Right cardiac atrium (tissue), 5 donors: ENCODE measurements around the gene SCML1. TPM values are rescaled to one million over a fixed set of nuclear protein-coding genes. Genes with fewer than 3 reads are reported as not detected.

Source experiments
- ATAC-seq, 2 donors: fragments of 200-7000 bp; cut with Tn5 transposase; one replicate each; pipeline versions ENCODE4 v1.8.0 to v1.9.1; 2020; ENCODE audit warnings: moderate library complexity in 2 of 2, mild to moderate bottlenecking in 1 of 2
- DNase-seq, 3 donors: peaks; one replicate each; pipeline ENCODE4 v3.0.0-alpha.2; 2020
- H3K27ac ChIP-seq: one replicate; pipeline ENCODE4 v1.5.1; 2013; ENCODE audit warnings: mild to moderate bottlenecking, low read length, control low read depth, moderate library complexity
- H3K27me3 ChIP-seq: one replicate; pipeline ENCODE4 v1.6.1; 2013; ENCODE audit not compliant: control insufficient read depth, insufficient read depth
- H3K4me1 ChIP-seq: one replicate; pipeline ENCODE4 v1.6.1; 2013; ENCODE audit warnings: low read length; ENCODE audit not compliant: control insufficient read depth, insufficient read depth
- H3K4me3 ChIP-seq: one replicate; pipeline ENCODE4 v1.5.1; 2013; ENCODE audit warnings: low read length, control low read depth
- H3K9me3 ChIP-seq: one replicate; pipeline ENCODE4 v1.6.1; 2013; ENCODE audit warnings: low read length; ENCODE audit not compliant: control insufficient read depth
- WGBS: extraction: QIAGEN DNeasy Blood & Tissue Kit; methylation state at CpG from one replicate; pipeline ENCODE4 v1.1.7; 2013; 5-methylcytosine and 5-hydroxymethylcytosine counted together
- intact Hi-C, 4 donors: fragments of 100-400 bp; cut with DNase I; formaldehyde crosslinking; loops; one replicate each; pipeline versions ENCODE4 v1.11.0 to v1.14.0; 2022 to 2023
- polyA plus RNA-seq: library from polyadenylated mRNA; stranded (reverse); fragments of 200-250 nt; gene quantifications from one replicate; pipeline ENCODE4 v1.2.3, GENCODE V29; 2013
- total RNA-seq, 4 donors: library from RNA; stranded (reverse); fragmentation: NEBNext Ultra II Directional; extraction: Animal tissue kit (Norgen Biotek cat#: 25700); gene quantifications; one replicate each; pipeline ENCODE4 v1.2.1, GENCODE V29; 2021
- donor health status: healthy with polysubstance abuse.
- donor health status: DM: no; HTN: yes; CAD: no.
- donor health status: DM: no; HTN: no; CAD: no.
- donor health status: DM: no; HTN: yes; CAD: no; lungs with severe emphysema.
- donor health status: DM: yes; HTN: yes; CAD: no.

The SCML1 gene
- total and polyA plus RNA-seq, 5 donors = 6.6 to 9.1 (median 7.4) TPM

DNA sequence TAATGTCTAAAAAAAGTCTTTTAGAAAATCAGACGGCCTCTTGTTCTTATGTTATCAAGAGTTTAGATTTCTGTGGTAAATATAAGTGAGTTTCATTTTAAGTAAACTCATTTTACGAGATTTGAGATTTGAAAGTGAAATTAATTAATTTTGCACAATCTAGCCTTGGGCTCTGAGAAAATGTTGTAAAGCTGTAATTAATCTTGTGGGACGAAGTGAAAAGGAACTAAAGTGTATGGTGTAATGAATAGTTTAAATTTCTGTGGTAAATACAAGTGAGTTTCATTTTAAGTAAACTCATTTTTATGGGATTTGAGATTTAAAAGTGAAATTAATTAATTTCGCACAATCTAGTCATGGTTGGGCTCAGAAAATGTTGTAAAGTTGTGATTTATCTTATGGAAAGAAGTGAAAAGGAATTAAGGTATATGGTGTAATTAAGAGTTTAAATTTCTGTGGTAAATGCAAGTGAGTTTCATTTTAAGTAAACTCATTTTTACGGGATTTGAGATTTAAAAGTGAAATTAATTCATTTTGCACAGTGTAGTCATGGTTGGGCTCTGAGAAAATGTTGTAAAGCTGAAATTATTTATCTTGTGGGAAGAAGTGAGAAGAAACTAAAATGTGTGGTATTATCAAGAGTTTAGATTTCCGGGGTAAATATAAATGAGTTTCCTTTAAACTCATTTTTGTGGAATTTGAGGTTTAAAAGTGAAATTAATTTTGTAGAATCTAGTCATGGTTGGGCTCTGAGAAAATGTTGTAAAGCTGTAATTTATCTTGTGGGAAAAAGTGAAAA lies 1.6 kb downstream of the SCML1 start:
- Histone ChIP-seq H3K27me3 (no peaks in the 10 kb centered on the region), H3K9me3 (no peaks in the 10 kb centered on the region), H3K27ac (no peak overlapping the region), H3K4me1 (no peaks in the 10 kb centered on the region), H3K4me3 (peak overlapping the region; percentile 87)
- ATAC-seq (no peak), DNase-seq (no peak)
- WGBS = 46% methylated on average over 6 of the region's 6 CpGs
- intact Hi-C loops = no loop called here

DNA sequence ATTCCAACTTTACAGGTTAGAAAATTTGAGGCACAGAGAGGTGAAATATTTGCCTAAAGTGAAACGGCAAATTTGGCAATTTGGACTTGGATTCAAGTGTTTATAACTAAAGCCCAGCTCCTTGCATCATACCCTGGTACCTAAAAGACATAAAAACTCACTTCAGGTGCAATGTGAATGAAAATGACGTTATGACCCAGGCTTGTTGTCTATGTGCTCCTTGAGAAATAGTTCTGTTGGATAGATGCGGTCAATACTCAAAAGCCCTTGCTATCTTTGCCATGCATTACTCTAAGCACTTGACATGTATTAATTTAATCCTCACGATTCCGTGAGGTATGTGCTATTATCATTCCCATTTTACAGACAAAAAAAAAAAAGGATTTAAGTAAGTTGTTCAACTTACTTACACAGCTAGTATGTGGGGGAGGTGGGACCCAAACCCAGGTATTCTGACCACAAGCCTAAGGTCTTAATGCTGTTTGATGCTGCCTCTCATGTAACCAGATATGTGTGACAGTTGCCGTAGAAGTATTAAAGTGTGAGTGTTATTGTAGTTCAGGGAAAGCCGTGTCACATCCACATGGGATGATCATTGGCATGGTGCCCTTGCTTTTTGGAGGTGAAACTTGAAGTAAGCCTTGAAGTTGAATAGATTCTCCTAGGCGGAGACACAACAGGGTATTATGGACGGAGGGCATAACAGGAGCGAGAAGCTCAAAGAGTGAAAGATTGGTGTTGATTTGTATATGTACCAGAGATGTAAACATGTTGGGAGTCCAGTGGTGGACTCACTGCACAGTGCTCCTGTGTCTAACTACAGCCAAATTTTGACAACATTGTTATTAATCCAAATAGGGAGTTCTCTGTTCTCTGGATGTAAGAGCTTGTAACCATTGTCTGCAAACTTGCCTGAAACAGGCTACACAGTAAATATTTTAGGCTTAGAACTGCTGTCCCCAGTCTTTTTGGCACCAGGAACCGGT lies 3.1 kb downstream of the SCML1 start:
- no peak overlapping the region for H3K4me3 ChIP-seq
- DNase-seq (no peak), ATAC-seq (no peak)
- no peaks in the 10 kb centered on the region for H3K27me3 ChIP-seq
- no peaks in the 10 kb centered on the region for H3K4me1 ChIP-seq
- WGBS = 84% methylated on average over 11 of the region's 11 CpGs
- no peaks in the 10 kb centered on the region for H3K9me3 ChIP-seq
- intact Hi-C loops = no loop called here
- H3K27ac ChIP-seq = no peak overlapping the region

DNA sequence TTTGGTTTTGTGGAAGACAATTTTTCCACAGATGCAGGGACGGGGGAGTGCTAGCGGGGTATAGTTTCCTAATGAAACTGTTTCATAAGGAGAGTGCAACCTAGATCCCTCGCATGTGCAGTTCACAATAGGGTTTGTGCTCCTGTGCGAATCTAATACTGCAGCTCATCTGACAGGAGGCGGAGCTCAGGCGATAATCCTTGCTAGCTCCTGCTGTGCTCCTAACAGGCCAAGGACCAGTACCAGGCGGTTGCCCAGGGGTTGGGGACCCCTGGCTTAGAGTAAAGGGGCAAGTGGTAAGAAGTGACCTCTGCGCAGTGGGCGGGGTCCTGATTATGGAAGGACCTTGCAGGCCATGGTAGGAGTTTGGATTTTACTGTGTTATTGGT lies 3.8 kb downstream of the SCML1 start:
- DNase-seq = no peak
- H3K4me3 ChIP-seq = no peak overlapping the region
- no peak overlapping the region for H3K27ac ChIP-seq
- 81% methylated on average over 9 of the region's 9 CpGs for WGBS
- H3K9me3 ChIP-seq = no peaks in the 10 kb centered on the region
- ATAC-seq = no peak
- no peaks in the 10 kb centered on the region for H3K4me1 ChIP-seq
- no peaks in the 10 kb centered on the region for H3K27me3 ChIP-seq
- intact Hi-C loops = no loop called here

DNA sequence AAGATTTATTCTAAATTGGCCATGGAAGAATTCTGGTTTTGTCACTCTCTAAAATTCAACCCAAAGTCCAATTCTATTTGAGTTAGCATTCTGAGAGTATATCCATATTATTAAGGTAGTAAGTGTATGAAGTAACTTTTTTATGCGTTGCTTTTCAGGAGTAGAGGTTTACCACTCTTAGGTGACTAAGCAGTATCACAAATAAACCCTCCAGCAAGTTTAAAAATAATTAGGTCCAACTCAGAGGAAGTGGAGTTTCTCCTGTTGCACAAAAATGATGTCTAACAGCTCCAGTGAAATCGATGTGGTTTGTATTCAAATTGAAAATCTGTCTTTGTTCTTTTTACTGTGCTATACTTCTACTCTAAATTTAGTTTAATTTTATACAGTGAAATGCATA lies 6.6 kb downstream of the SCML1 start:
- WGBS = 61% methylated on average over 2 of the region's 2 CpGs
- Histone ChIP-seq H3K4me3 (no peak overlapping the region), H3K4me1 (no peaks in the 10 kb centered on the region), H3K9me3 (no peaks in the 10 kb centered on the region), H3K27ac (no peak overlapping the region), H3K27me3 (no peaks in the 10 kb centered on the region)
- DNase-seq = no peak
- intact Hi-C loops = no loop called here
- no peak for ATAC-seq

DNA sequence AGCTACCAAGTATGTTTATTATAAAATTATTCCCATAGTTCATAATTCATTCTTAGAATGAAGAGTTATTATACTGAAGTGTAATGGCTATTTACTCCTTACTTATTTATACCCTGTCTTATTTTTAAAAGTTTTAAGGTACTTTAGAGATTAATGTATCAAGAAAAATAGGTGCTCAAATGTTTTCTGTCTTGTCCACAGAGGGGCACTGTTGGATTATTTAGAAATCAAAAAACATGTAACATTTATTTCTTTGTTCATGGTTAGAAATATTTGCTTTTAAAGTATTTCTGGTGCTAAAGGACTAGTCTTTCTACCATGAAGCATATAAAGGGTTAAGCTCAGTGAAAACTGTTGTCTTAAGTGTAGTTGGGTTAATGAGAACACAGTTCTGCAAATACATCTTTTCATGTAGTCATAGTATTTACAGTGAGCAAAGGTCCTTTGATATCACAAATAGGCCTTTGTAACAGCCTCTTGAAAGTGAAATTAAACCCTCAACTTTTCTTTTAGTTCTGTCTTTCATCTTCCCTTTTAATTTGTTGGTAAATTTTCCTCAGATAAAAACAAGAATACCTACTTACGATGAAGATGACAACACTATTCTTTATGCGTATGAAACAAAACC lies 7.7 kb downstream of the SCML1 start:
- intact Hi-C loops = no loop called here
- no peak for DNase-seq
- no peaks in the 10 kb centered on the region for H3K27me3 ChIP-seq
- WGBS = 87% methylated on average over 2 of the region's 2 CpGs
- H3K4me3 ChIP-seq = no peak overlapping the region
- no peak overlapping the region for H3K27ac ChIP-seq
- H3K9me3 ChIP-seq = no peaks in the 10 kb centered on the region
- ATAC-seq = no peak
- no peaks in the 10 kb centered on the region for H3K4me1 ChIP-seq

DNA sequence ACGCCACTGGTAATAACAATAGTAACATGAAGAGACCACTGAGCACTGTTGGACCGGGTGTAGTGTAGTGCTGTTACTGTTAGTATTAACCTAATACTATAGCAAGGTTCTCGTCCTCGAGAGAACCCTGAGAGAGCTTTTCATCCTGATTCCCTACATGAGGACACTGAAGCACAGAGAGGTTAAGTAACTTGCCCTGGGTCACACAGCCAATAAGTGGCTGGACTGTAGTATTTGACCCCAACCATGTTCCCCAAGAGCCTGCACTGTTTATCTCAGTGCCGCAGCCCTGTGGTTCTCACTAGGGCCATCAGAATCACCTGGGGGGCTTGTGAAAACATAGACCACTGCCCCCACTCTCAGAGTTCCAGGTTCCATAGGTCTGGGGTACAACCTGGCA lies 10.4 kb downstream of the SCML1 start:
- Histone ChIP-seq H3K4me1 (no peaks in the 10 kb centered on the region), H3K9me3 (no peaks in the 10 kb centered on the region), H3K4me3 (no peak overlapping the region), H3K27ac (no peak overlapping the region), H3K27me3 (no peaks in the 10 kb centered on the region)
- DNase-seq (no peak), ATAC-seq (no peak)
- 90% methylated on average over 5 of the region's 5 CpGs for WGBS
- intact Hi-C loops = no loop called here

DNA sequence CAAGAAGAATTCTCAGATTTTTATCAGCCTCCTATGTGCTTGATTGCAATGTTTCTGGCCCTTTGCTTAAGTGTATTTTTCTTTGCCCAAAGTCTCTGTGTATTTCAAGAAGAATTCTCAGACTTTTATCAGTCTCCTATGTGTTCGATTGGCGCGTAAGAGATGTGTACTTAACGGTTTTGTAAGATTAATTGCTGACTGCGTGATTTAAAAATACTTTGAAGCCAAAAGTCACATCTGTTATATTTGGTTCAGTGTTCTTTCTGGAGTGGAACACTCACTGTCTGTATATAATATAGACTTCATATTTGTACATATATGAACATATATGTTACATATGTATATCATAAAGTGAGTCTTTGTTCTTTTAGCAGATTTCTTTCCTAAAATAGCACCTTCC lies 11.4 kb downstream of the SCML1 start:
- Histone ChIP-seq H3K4me3 (no peak overlapping the region), H3K4me1 (no peaks in the 10 kb centered on the region), H3K9me3 (no peaks in the 10 kb centered on the region), H3K27ac (no peak overlapping the region), H3K27me3 (no peaks in the 10 kb centered on the region)
- DNase-seq (no peak), ATAC-seq (no peak)
- intact Hi-C loops = no loop called here
- 61% methylated on average over 5 of the region's 5 CpGs for WGBS

DNA sequence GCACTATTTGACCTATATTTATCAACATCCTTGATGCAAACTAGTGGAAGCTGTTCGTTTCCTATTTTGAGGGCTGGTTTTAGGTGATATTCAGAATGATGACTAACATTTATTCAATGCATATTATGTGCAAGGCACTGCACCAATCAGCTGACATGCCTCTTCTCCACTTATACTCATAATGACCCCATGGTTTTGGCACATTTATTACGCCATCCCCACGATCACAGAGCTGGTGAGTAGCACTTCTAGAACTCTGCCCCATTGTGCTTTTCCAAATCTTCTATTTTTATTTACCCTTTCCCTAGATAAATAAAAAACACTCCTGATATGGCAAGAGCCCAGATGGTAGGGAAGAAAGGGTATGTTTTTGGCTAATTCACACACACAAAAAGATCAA lies 13.1 kb downstream of the SCML1 start:
- 67% methylated on average over 3 of the region's 3 CpGs for WGBS
- H3K4me1 ChIP-seq = no peaks in the 10 kb centered on the region
- H3K9me3 ChIP-seq = no peaks in the 10 kb centered on the region
- no peak for DNase-seq
- H3K27me3 ChIP-seq = no peaks in the 10 kb centered on the region
- no peak overlapping the region for H3K4me3 ChIP-seq
- intact Hi-C loops = no loop called here
- H3K27ac ChIP-seq = no peak overlapping the region
- ATAC-seq = no peak

DNA sequence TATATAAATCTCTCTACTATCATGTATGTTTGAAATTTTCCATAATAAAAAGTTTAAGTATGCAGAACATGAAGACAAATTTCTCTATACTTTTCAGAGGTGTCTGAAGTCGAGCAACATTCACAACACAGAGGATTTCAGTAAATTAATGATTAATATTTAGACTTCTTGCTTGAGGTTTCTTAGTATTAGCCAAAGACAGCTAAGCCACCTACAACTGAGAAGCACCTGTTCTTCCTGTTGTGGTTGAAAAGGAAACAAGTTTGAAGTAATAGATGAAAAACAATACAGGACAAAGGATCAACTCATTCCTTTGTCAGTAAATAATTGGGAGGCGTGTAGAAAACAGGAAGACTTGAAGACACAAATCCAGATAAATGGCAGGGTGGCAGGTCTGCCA lies 21.1 kb downstream of the SCML1 start:
- H3K9me3 ChIP-seq = no peaks in the 10 kb centered on the region
- ATAC-seq (no peak), DNase-seq (no peak)
- H3K4me1 ChIP-seq = no peaks in the 10 kb centered on the region
- no peaks in the 10 kb centered on the region for H3K27me3 ChIP-seq
- intact Hi-C loops = no loop called here
- H3K4me3 ChIP-seq = no peak overlapping the region
- 79% methylated on average over 2 of the region's 2 CpGs for WGBS
- no peak overlapping the region for H3K27ac ChIP-seq

DNA sequence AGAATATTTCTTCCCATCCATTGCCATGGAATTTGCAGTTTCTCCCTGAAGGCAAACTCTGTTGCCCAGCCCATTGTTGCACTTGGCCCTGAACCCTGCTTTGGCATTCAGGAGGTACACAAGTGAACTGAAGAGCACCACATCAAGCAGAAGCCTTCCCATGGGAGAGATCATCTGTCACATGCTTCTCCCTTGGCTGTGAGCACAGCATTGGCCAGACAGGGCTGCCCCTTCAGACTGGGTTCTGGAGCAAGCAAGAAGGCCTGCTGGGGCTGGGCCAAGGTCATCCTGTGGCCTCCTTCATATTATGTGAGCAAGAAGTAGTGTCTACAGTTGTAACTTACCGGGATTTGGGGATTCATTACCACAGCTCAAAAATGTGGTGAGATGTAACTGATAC lies 22.7 kb downstream of the SCML1 start:
- Histone ChIP-seq H3K4me1 (no peaks in the 10 kb centered on the region), H3K4me3 (no peak overlapping the region), H3K9me3 (no peaks in the 10 kb centered on the region), H3K27me3 (no peaks in the 10 kb centered on the region), H3K27ac (no peak overlapping the region)
- WGBS = 70% methylated on average over 1 of the region's 1 CpG
- no peak for DNase-seq
- ATAC-seq = no peak
- intact Hi-C loops = no loop called here

DNA sequence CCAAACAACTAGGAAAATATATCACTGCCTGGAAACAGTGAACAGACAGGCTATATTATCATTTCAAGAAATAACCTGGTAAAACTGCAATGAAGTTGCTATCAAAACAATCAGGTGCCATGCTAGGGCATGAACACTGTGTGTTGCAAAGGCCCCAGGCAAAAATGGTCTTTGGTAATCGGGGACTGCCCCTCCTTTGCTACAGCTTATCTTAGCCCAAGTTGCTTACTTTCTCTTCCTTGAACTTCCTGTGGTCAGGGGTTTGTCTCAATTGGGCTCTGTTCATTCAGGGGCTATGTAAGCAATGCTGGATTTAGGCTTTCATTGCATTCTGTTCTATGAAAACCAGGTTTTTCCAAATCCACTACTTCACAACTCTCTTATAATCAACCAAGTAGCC lies 30.4 kb downstream of the SCML1 start:
- no peak for ATAC-seq
- Histone ChIP-seq H3K9me3 (no peaks in the 10 kb centered on the region), H3K4me3 (no peak overlapping the region), H3K27me3 (no peaks in the 10 kb centered on the region), H3K27ac (no peak overlapping the region), H3K4me1 (no peaks in the 10 kb centered on the region)
- no peak for DNase-seq
- WGBS = 9% methylated on average over 1 of the region's 1 CpG
- intact Hi-C loops = no loop called here
